GM19023 (cell line): Measurements from ENCODE around the gene ADM.
A peak's percentile ranks its signal among the peaks of the same experiment; 100 is the strongest.

Source experiments
- ATAC-seq: cut with Tn5 transposase; IDR thresholded peaks from one replicate; pipeline ENCODE4 v1.9.1; 2021; ENCODE audit warnings: mild to moderate bottlenecking, moderate library complexity; ENCODE audit not compliant: unreplicated experiment

Gene ADM

GRCh38 chr11:10289765-10290380 is 15.0 kb upstream of the ADM start:
- ATAC-seq = no peak

DNA sequence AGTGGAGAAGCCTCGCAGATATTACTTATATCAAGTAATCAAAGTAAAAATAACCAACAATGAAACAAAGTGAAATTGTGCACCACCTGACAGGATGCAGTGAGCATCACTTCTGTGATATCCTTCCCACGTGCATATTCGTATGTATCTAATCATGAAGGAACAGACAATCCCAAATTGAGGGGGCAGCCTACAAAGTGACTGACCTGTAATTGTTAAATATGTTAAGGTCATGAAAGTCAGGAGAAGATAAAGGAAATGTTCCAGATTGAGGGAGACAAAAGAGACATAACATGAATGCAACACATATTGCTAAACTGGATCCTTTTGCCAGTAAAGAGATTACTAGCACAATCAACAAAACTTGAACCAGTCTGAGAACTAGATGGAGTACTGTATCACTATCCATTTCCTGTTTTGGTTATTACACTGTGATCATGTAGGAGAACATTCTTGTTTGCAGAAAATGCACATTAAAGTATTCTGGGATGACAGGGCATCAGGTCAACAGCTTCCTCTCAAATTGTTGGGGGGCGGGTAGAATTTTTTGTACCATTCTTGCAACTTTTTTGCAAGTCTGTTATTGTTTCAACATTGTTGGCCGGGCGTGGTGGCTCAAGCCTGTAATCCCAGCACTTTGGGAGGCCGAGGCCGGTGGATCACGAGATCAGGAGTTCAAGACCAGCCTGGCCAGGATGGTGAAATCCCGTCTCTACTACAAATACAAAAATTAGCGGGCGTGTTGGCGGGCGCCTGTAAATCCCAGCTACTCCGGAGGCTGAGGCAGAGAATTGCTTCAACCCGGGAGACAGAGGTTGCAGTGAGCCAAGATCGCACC is 12.9 kb upstream of the ADM start:
- no peak for ATAC-seq

GRCh38 chr11:10293423-10294289 is 11.2 kb upstream of the ADM start, which contains the start of gene SBF2:
SBF2 (minus strand) TSS chr11:10294219; CDS start chr11:10294069, 150 bp downstream.
- peak; percentile 52 for ATAC-seq

DNA sequence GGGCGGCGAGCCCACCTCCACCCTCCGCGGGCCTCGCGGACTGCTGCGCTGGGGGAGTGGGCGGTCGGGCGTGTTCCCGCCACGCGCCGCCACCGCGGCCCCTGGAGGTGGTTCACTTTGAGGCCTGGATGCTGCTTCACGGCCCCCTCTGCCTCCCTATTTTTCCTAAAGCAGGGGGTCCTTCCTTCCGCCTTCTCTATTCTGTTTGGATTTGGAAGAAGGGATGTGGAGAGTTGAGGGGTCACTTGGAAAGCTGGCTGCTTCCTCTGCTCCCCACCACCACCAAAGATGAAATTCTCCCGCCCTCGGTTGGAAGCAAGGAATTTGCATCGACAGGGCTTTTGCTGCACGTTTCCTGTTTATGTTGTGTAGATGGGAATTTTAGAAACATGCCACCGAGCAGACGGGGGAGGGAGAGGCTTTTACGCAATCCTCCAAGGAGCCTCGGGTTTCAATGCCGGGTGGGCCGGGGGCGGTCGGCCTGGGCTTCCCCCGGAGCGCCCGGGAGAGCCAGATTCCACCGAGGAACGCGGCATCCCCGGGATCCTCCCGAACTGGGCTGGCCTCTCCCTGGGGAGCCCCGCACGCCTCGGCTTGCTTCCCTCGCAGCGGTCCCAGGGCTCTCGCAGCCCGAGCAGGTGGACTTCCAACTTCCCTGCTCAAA is 10.5 kb upstream of the ADM start:
- ATAC-seq = no peak

GRCh38 chr11:10295064-10295901 is 9.6 kb upstream of the ADM start:
- no peak for ATAC-seq

GRCh38 chr11:10298342-10298741 is 6.5 kb upstream of the ADM start:
- ATAC-seq = peak; percentile 90

GRCh38 chr11:10301656-10302358 is 3.1 kb upstream of the ADM start:
- no peak for ATAC-seq

DNA sequence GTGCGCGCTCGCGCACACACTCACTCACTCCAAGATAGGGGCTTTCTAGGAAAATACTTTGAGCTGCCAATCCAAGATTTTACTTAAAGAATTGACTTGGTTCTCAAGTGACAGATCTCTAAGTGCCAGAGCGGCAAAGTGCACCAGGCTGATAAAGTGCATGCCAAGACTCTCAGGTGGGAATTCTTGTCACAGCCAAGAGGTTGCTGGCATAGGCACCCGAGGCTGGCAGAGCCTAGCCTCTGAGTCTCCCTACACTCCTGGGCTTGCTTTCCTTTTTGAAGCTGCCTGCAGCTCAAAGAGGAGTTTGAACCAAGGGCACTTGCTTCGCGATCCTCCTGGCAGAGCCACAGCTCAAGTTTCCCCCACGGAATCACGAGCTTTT is 2.5 kb upstream of the ADM start:
- no peak for ATAC-seq

GRCh38 chr11:10302744-10303557 is 1.9 kb upstream of the ADM start:
- peak; percentile 20 for ATAC-seq

DNA sequence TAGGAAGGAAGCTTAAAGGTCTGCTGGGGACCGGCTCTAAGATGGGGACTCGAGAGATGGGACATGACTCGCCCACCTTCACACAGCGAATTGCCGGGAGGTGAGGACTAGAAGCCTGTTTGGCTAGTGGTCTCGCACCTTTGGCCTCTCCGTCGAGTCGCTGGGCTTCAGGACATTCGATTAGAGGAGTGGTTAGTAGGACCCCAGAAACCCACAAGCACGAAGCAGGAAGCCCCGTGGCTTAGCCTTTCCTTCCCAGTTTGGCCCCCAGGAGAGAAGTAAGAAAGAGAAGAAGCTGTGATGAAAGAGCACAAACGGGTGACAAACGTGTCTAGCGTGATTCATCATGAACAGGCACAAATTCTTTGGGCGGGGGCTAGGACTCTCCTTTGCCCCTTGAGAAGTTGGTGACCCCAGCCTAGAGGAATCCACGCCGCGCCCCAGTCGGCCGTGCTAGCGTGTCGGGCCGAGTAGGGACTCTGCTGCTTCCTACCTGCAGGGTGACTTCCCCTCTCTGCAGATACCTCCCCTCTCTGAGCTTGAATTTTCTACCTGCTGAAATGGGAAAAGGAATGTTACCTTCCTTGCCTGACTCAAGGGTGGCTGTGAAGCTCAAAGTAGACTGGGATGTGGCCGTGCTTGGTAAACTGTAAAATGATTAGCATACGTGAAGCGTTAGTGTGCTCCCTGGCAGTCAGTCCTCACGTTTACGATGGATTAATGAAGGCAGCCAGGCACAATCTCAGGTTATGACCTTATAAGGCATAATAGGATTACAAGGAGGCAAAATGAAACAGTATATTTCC is 1.1 kb upstream of the ADM start:
- ATAC-seq = no peak

DNA sequence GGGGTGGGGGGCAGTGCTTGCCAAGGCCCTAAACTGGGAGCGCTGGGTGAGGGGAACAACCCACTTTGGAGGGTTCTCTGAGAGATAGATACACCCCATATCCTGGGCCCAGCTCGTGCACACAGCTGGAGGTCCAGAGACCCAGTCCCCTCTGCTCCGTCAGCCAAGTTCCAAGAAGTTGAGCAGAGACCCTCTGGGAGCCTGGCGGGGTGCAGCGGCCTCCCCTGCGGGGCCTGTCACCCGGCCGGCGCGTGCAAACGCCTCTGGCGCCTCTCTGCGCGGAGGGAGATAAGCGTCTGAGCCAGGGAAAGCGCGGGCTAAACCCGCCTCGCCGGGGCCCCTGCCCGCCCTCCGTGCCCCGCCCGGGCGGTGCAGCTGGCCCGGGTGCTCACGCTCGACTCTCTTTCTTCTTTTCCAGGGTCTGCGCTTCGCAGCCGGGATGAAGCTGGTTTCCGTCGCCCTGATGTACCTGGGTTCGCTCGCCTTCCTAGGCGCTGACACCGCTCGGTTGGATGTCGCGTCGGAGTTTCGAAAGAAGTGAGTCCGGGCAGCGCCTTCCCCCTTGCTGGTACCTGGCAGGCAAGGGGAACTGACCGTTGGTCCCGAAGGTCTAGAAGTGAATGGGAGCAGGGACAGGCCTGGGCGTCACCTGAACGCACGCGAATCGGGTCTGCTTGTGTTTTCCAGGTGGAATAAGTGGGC is 540 bp downstream of the ADM start:
- no peak for ATAC-seq

DNA sequence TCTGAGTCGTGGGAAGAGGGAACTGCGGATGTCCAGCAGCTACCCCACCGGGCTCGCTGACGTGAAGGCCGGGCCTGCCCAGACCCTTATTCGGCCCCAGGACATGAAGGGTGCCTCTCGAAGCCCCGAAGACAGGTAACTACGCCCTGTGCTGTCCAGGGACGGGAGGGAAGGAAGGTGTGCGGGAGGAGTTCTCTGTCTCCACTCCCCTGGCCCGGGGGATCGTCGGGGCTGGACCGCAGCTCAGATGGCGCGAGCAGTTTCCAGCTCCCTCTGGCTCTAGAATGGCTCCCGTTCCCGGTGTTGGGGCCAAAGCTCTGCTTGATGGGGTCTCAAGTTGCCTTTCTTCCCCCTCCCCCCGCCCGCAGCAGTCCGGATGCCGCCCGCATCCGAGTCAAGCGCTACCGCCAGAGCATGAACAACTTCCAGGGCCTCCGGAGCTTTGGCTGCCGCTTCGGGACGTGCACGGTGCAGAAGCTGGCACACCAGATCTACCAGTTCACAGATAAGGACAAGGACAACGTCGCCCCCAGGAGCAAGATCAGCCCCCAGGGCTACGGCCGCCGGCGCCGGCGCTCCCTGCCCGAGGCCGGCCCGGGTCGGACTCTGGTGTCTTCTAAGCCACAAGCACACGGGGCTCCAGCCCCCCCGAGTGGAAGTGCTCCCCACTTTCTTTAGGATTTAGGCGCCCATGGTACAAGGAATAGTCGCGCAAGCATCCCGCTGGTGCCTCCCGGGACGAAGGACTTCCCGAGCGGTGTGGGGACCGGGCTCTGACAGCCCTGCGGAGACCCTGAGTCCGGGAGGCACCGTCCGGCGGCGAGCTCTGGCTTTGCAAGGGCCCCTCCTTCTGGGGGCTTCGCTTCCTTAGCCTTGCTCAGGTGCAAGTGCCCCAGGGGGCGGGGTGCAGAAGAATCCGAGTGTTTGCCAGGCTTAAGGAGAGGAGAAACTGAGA is 1.4 kb downstream of the ADM start:
- no peak for ATAC-seq

DNA sequence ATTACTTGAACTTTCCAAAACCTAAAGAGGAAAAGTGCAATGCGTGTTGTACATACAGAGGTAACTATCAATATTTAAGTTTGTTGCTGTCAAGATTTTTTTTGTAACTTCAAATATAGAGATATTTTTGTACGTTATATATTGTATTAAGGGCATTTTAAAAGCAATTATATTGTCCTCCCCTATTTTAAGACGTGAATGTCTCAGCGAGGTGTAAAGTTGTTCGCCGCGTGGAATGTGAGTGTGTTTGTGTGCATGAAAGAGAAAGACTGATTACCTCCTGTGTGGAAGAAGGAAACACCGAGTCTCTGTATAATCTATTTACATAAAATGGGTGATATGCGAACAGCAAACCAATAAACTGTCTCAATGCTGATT is 2.1 kb downstream of the ADM start:
- ATAC-seq = no peak

DNA sequence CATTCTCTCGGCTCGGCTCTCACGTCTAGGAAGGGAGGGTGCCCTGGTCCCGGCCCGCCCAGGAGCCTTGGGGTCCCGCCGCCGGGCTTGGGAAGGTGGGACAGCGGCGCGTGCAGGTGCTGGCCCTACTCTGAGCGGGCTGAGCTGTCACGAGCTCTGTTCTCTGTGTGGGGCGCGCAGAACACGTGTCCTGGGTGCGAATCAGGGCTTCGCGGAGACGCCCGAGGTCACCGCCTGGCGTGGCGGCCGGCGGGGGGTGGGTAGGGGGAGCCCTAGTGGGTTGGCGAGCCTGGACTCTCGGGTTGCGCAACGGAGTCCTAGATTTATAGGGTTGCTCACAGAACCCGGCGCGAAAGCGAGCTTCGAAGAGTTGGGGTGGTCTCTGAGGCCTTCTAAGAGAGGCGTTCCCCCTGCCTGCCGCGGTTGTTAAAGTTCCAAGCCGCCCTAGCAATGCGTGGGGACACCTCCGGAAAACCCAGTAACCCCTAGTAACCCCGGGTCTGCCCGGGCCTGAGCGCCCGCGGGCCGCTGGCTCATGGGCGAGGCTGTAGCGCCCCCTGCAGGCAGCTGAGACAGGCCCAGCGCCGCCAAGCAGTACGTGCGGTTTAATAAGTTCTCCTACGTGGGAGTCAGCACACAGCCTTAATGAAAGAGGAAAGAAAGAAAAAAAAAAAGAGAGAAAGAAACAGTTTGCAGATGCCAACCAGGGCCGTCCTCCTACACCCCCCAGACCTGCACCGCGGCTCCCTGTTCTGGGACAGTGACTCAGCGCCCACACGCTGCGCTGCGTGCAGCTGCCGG is 2.7 kb downstream of the ADM start:
- ATAC-seq = peak; percentile 61

DNA sequence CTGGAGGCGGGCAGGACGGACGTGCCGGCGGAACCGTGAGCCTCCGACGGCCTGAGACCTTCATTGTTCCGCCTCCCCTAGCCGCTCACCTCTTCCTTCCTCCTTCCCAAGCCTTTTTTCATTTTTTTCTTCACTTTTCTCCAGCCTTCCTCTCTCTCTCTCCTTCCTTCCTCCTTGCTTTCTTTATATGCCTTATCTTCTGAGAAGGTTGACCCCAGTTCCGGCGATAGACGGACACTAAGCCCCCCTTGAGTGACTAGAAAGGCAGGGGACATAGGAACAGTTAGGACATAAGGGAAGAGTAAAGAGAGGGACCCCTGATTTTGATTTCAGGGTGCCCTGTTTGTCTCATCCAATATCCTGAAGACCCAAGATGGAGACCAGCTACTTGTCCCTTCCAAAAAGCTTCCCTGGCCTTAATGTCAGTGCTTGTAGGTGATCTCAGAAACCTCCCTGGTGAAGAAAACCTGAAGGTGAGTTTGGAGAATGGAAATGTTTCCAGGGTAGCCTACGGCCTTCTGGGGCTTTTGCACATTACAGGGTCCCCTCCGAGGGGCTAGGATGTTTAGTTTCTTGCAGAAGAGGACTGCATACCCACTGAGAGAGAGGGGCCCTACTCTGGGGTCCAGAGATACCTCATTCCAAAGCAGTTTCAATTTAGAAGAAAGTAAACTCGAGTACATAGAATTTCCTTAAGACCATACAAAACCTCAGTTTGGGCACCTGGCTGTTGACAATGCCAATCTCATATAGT is 3.5 kb downstream of the ADM start:
- no peak for ATAC-seq
